Body of pancreas (tissue), 4 donors: ENCODE results near the gene NRARP.
A peak's percentile ranks its signal among the peaks of the same experiment; 100 is the strongest.
"Not testable (repeated sequence)": the region's sequence is repeated elsewhere in the genome, so short reads cannot be mapped to it uniquely, and the experiment has no call there.

Experiments
- CTCF ChIP-seq, 7 experiments: fragments of 450-650 bp in 4 of 7; fragments of 200-600 bp in 3 of 7; sonication (generic) in 3 of 7; IDR thresholded peaks; one replicate each; pipeline ENCODE4 v1.5.1; 2016 to 2019; ENCODE audit warnings: antibody characterized with exemption in 7 of 7
- POLR2A ChIP-seq, 3 donors: fragments of 450-650 bp; IDR thresholded peaks; one replicate each; pipeline ENCODE4 v1.6.1; 2016; ENCODE audit warnings: antibody characterized with exemption in 3 of 3, mild to moderate bottlenecking in 2 of 3

- peak; percentile 20 to 56 (median 44) for TF ChIP-seq CTCF (IDR thresholded peaks at IDR 0.05)
- TF ChIP-seq POLR2A (IDR thresholded peaks at IDR 0.05) = not testable (repeated sequence)
Measured at GRCh38 chr9:137262173-137262908, 39.7 kb downstream of the NRARP start.
